ENCODE data around the gene RHBG. TPM values are rescaled to one million over a fixed set of nuclear protein-coding genes. Genes with fewer than 3 reads are reported as not detected.

The RHBG gene
- polyA plus RNA-seq, 12 donors, result 0.27 TPM; not detected in 11

DNA sequence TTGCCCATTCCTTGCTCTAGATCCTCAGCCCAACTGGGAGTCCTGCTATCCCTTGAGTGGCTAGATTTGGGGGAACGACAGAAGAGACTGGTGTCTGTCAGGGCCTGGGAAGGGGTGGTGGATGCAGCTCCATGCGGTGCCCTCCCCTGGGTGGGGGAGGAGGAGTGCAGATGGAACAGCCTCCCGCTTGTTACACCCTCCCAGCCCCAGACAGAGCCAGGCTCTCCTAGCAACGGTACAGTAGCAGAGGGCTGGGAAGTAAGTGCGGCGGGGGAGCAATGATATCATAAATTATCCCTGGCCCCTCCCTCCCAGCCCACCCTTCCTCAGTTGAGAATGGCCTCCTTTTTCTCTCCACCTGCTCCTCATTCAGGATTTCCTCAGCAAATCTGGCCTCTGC lies 37.2 kb downstream of the RHBG start:
- DNase-seq, result no peak

DNA sequence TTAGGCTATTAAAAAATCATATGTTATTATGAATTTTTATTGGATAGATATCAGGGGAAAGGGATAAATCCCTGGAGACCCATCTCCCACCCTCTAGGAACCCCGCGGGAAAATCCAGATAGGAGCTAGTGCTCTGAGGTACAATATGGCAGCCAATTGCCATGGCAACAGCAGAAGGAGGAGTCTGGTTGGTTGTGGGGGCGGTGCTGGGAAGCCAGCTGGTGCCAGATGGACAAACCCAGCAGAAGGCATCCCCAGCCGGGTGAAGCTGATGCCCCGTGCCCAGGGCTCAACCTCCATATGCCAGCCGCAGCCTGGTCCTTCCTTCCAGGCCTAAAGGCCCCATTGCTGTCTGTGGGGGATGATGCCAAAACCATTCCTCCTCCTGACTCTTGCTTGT lies 38.3 kb downstream of the RHBG start:
- no peak for DNase-seq

GRCh38 chr1:156407760-156408159 lies 38.7 kb downstream of the RHBG start:
- DNase-seq, result no peak

GRCh38 chr1:156409439-156409838 lies 40.4 kb downstream of the RHBG start:
- DNase-seq, result no peak

- no peak for DNase-seq
Observed at GRCh38 chr1:156410238-156410637, 41.2 kb downstream of the RHBG start.

DNA sequence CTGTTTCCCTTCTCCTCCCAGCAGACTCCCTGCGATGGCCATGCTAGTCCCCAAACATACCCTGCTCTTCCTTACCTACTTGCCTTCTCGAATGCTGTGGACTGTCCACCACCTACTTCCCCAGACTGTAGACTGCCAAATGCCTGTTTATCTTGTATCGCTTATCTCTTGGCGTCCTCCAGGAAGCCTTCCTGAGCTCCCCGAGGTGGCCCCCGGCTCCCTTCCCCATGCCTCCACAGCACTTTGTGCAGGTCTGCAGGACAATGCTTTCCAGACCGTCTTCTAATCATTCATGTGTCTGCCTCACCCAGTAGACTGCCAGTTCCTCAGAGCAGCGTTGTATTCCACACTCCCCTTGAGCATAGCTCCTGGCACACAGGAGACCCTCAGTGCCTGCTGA lies 41.7 kb downstream of the RHBG start:
- DNase-seq, result no peak

DNA sequence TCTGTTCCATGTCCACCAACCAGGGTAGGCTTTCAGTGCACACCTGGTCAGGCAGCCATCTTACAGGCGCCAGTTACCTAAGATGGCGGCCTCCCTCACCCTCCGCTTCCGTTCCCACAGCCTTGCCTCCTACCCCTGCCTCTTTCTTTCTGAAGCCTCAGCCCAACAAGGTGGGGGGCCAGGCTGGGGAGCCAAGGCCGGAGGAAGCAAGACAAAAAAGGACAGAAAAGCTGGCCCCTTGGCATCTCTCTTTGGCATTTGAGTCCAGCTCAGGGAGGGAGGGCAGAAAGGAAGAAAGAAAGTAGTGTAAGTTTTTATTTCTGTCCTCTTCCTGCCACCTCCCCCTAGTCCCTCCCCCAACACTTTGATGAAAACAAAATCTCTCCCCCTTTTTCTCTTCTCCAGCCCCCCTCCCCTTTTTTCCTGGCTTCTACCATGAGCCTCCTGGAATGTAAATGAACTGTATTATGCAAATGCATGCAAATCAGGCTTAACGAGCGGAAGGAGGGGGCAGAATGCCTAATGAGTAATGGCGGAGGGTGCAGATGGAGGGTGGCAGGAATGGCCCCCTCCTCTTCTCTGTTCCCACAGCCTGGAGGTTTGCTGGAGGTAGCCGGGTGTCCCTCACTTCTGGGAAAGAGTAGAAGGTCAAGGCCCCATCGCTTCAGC lies 43.8 kb downstream of the RHBG start:
- DNase-seq, result no peak

DNA sequence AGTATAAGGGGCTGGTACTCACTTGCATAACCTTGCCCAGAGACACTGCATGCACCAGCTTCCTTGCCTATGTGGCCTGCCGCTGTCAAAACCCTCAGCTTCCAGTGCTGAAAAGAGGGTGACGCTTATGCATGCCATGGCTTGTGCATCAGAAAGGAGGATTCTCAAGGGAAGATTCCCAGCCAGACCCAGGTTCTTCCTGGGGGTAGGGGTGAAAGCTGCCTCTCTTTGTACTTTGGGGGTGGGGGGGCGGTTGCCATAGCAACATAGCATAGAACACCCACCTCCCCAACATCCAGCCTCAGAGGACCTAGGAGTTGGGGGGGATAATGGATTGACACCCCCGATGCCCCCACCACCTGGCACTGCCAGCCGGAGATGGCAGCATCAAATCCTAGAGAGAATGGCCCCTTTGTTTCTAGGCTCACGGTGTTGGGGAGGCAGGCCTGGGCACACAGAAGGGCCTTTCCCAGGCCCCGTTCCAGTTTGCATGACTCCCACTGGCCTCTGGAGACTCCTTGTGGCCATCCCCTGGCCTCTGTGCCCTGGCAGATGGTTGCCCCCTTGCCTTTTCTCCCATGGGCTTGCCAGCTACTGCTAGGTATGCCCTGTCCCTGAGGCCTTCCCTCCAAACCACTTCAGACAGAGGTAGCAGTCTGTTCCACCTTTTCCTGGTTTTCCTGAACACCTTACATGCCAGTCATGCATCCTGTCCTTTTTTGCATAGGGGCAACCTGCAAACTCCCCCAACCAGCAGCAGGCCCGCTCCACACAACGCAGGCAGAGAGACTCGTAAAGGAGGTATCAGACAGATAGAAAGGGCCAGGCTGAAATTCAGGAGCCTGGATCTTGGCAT lies 44.6 kb downstream of the RHBG start:
- no peak for DNase-seq

DNA sequence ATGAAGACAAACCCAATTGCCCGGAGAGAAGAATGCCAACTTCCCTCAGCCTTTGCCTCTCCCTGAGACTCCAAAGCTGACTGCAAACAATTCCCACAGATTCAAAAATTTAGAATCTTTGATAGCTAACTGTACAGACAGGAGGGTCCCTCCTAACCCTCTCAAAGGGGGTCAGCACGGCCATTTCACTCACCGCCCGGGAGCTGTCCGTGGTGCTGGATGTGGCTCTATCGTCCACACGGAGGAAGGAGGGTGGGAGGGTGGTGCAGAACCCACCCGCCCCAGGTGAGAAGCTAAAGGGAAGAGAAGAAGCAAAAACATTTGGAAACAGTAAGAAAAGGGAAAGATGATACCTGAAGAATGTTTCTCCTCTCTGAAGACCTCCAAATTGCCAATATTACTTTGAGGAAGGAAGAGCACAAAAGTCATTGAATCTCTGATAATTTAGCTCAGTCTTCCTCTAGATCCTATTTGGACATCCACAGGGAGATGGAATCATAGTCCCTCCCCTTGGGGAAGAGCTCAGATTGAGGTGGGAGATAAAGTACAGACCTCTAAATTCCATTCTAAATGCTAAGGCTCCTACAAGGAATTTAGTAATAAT lies 45.6 kb downstream of the RHBG start:
- DNase-seq, result no peak

DNA sequence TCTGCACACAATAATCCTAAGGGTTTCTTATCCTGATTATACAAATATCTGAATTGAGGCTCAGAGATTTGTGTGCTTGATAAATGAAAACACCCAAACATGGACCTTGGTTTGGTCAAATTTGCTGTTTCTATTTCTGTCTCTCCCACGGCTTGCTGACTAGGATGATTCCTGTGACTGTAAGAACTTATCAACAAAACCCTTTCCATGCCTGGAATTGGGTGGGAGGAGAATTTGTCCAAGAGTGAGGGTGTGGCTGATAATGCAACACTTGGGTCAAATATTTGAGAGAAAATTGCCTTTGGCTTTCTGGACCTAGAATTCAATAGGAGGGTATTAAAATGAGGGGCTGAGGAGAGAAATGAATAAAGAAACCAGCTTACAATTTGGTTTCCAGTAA lies 48.0 kb downstream of the RHBG start:
- DNase-seq, result no peak

GRCh38 chr1:156417401-156418020 lies 48.5 kb downstream of the RHBG start:
- DNase-seq, result no peak

DNA sequence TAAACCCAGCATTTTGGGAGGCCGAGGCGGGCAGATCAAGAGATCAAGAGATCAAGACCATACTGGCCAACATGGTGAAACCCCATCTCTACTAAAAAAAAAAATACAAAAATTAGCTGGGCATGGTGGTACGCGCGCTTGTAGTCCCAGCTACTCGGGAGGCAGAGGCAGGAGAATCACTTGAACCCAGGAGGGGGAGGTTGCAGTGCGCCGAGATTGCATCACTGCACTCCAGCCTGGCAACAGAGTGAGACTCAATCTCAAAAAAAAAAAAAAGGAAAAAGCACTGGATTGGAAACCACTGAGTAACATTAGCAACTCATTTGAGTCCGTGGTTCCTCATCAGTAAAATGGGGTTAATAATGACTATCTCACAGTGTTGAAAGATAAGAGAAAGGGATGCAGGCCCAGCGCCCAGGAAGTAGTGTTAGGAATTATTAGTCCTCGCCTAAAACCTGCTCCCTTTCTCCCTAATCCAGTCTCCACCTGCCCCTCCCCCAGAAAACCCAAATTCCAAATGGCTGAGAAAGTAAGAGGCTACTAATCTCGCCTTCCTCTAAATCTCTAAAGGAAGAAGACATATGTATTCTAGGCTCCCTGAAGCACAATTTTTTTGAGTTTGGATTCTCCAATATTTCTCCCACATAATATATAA lies 49.5 kb downstream of the RHBG start:
- DNase-seq, result no peak

- DNase-seq, result no peak
Observed at GRCh38 chr1:156419854-156420204, 50.8 kb downstream of the RHBG start.

DNA sequence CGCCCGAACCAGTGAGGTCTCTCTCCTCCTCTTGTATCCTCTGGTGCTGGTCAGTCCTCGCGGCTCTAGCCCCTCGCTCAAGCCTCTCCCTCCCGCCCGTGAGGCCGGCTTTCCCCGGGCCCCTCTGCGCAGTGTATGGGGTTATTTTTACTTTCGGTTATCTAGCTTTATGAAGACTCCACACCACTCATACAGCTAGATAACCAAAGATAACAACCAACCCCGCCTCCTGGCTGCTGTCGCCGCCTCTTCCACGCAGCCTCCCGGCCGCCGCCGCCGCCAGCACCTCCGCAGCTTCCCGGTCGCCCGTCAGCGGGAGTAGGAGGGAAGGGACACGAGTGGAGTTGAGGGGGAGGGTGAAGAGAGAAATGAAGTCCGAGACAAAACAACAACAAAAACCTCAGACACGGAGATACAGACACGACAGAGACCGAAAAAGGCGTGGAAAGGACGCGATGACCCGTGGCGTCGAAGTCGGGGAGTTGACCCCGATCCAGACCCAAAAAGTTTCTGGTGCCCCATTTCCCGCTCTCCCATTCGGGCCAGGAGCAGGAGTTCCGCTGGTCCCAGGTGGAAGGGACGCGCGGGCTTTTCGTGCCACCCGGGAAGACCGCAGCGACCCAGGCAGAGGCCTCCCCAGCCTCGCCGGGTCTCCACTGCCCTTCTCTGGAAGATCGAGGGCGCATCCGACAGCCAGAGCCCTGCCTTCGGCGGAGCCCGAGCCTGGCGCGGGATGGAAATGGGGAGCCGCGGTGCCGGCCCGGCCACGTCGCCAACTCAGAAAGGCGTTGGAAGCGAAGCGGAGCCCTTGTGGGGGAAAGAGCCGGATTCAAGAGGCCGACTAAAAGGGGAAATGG lies 51.4 kb downstream of the RHBG start:
- no peak for DNase-seq

DNA sequence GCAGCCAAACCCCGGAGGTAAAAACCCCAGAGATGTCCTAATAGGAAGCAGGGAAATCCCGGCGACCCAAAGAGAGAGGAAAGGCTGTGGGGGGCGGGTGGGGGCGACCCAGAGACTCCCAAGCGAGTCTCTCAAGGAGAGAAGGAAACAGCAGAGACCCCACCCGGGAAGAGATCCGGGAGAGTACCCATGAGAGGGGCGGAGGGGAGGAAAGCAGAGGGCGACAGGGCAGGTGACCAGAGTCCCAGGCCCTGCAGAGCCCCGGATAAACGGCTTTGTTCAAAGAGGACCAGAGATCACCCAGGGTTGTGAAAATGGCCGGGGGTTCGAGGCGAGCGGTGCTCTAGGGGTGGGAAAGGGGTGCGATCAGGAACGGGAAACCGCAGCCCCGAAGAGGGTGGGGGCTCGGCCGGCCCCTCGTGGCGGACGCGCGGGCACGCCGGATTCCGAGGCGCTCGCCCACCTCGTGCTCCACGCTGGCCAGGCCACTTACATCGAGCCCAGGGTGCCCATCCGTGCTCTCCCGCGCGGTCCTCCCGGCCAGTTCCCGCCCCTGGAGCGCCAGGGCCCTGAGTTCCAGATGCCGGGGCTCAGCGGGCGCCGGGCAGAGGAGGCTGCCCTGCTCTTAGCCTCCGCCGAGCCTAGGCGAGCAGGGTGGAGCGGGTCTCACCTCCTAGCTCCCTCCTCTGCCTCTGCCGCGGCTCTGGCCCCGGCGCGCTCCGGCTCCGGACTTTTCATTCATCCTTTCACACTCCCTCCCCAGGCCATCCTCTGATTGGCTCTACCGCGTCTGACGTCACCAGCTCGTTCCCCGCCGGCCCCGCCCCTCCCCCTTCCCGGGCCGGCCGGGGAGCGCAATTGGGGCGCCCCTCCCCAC lies 52.3 kb downstream of the RHBG start:
- DNase-seq, result peak; percentile 66

DNA sequence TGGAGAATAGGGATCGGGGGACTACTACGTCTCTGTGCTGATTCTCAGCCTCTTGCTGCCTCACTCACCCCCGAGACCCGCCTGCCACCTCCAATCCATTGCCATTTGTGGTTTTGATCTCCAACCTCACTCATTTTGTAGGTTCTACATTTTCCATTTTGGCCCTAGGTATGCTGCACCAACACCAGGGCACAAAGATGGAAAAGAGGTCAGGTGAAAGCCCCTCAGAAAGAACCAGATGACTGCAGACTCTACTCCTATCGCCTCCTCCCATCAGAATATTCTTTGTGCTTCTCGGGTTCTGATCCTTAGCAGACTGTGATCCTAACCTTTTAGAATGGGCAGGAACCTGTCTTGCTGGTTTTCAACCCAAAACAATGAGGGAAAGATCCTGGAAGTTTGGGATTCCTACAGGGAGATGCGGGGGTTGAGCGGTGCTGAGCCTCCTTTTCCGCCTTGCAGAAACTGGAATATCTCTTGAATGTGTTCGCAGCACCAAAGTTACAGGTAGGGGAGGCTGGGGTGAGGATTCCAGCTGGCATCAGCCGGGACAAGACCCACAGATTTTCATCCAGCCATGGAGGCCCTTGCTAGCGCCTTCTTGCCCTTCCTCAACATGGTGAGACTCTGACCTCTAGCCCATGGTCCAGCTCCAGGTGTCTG lies 53.1 kb downstream of the RHBG start:
- no peak for DNase-seq

DNA sequence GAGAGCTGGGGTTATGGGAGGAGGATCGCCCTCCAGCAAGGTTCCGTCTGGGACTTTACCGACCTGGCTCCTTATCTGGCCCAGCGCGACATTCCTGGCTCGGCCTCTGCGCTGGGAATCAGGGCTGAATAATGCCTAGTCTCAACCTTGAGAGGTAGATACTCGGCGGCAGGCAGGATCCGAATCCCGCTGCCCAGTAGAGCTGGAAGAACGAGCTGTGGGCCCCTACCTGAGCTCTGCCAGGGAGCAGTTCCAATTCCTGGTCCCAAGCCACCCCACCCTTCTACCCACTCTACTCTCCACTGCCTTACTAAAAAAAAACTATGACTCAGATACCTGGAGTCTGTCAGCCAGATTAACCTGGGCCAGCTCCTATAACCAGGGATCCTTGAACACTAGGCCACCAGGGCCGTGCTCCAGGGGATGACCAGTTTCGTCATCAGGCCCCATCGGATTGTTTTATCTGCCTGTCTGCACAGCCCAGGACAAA lies 53.6 kb downstream of the RHBG start:
- no peak for DNase-seq

- no peak for DNase-seq
Observed at GRCh38 chr1:156423422-156424352, 54.7 kb downstream of the RHBG start.
